GM12892 (cell line): Measurements from ENCODE around the gene SULT4A1.

Experiments
- POLR2A ChIP-seq: IDR thresholded peaks from 2 replicates; pipeline ENCODE4 v1.6.1; 2011; ENCODE audit warnings: low read depth, low read length, control low read depth
- POLR2AphosphoS5 ChIP-seq: IDR thresholded peaks from 2 replicates; pipeline ENCODE4 v1.6.1; 2011; ENCODE audit warnings: low read depth, low read length, control low read depth
- TAF1 ChIP-seq: IDR thresholded peaks from 2 replicates; pipeline ENCODE4 v1.6.1; 2011; ENCODE audit warnings: low read depth, mild to moderate bottlenecking, control low read depth, low read length, borderline replicate concordance

DNA sequence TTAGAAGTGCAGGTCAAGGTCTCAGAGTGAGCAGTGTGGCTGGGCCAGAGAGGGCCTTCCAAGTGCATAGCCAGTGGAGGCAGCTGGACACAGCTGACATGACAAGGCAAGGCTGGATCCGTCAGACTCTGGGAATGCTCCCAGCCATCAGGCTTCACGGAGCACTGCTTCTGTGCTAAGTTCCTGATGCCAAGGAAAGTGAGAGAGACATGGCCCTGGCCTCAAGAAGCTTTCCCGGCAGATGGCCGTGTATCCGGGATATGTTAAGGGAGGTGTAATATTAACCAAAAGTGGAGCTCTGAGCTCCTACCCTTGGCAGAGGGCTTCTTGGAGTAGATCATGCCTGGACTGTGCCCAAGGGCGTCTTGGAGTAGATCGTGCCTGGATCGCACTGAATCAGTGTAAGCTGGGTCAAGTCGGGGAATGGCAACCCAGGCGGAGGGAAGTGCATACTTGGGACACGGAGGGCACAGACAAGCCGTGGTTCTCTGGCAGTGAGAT is 42.8 kb downstream of the SULT4A1 start:
- TF ChIP-seq POLR2AphosphoS5 (no peak), POLR2A (no peak), TAF1 (no peak)
